ENCODE data around the gene ACTMAP.

ACTMAP gene

DNA sequence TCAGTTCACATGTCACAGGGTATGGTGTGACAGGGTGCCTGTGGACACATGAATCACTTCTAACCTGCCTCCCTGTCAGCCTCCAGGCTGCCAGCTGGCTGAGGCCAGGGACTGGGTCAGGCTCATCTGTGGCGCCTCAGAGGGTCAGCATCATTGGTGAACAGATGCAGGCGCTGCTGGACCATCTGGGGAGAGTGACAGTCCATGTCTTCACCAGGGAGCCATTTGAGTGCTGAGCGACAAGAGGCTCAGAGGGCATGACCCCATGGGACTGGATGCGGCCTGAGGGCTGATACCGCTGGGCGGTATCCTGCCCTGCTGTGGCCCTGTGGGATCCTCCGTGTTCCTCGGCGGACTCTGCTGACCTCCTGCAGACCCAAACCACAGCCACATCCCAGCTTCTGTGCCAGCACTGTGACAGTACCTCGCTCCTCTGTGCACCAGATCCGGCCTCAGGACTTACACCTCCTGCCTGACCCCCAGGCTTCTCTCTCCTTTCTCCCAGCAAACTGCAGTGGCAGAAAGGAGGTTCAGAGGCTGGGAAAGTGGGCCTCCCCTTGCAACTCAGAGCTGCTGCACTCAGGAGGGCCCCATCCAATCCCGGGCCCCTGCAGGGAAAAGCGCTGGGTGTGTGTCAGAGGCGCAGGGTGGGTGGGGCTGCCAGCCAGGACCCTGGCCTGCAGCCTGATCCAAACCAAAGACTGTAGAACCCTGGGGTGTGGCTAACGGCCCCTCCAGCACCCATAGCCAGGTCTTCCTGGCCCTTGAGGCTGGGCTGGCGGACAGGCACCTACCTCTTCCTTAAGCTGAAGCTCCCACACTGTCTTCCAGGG lies 10.2 kb downstream of the ACTMAP start (continued):
- no peak for TF ChIP-seq ZNF416 (tag by site-specific recombination; IDR thresholded peaks at IDR 0.05)
- peak; percentile 35; the same call in 1 of the 2 replicates for TF ChIP-seq KLF9 (tag by site-specific recombination; IDR thresholded peaks at IDR 0.05; ENCODE audit: low read depth)
- no peak for TF ChIP-seq SP2 (tag by site-specific recombination; IDR thresholded peaks at IDR 0.05)
- TF ChIP-seq ZBTB48 (tag by site-specific recombination; IDR thresholded peaks at IDR 0.05) = no peak
- TF ChIP-seq ZNF621 (tag by site-specific recombination; IDR thresholded peaks at IDR 0.05) = no peak
- no peak for TF ChIP-seq ZNF555 (tag by site-specific recombination; conservative IDR thresholded peaks at IDR 0.05)
- no peak for TF ChIP-seq ZXDB (tag by site-specific recombination; IDR thresholded peaks at IDR 0.05)
- no peak for TF ChIP-seq ZNF274 (IDR thresholded peaks at IDR 0.05; ENCODE audit: low read length)
- no peak for TF ChIP-seq ZNF274 (tag by site-specific recombination; IDR thresholded peaks at IDR 0.05; ENCODE audit: borderline replicate concordance)
- TF ChIP-seq ZNF558 (tag by site-specific recombination; IDR thresholded peaks at IDR 0.05) = no peak
- no peak for TF ChIP-seq HOXD13 (CRISPR knock-in tag; IDR thresholded peaks at IDR 0.05; ENCODE audit: borderline replicate concordance)
- TF ChIP-seq ZFP69B (tag by site-specific recombination; IDR thresholded peaks at IDR 0.05) = no peak
- no peak for TF ChIP-seq ZNF266 (tag by site-specific recombination; IDR thresholded peaks at IDR 0.05; ENCODE audit: low read depth)
- TF ChIP-seq ZNF610 (tag by site-specific recombination; IDR thresholded peaks at IDR 0.05; ENCODE audit: borderline replicate concordance) = no peak
- TF ChIP-seq MYNN (tag by site-specific recombination; IDR thresholded peaks at IDR 0.05; ENCODE audit: borderline replicate concordance) = no peak
- no peak for TF ChIP-seq IKZF3 (tag by site-specific recombination; IDR thresholded peaks at IDR 0.05)
- no peak for TF ChIP-seq YY2 (tag by site-specific recombination; IDR thresholded peaks at IDR 0.05)
- TF ChIP-seq, protein P1, sequence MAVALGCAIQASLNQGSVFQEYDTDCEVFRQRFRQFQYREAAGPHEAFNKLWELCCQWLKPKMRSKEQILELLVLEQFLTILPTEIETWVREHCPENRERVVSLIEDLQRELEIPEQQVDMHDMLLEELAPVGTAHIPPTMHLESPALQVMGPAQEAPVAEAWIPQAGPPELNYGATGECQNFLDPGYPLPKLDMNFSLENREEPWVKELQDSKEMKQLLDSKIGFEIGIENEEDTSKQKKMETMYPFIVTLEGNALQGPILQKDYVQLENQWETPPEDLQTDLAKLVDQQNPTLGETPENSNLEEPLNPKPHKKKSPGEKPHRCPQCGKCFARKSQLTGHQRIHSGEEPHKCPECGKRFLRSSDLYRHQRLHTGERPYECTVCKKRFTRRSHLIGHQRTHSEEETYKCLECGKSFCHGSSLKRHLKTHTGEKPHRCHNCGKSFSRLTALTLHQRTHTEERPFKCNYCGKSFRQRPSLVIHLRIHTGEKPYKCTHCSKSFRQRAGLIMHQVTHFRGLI (tag by site-specific recombination; IDR thresholded peaks at IDR 0.05) = no peak
- no peak for TF ChIP-seq ZNF10 (tag by site-specific recombination; IDR thresholded peaks at IDR 0.05)
- TF ChIP-seq ZNF223 (tag by site-specific recombination; IDR thresholded peaks at IDR 0.05) = no peak
- no peak for TF ChIP-seq ZBTB17 (tag by site-specific recombination; IDR thresholded peaks at IDR 0.05)
- TF ChIP-seq GLIS2 (tag by site-specific recombination; IDR thresholded peaks at IDR 0.05) = no peak; the same call in none of the 2 replicates
- peak; percentile 36; the same call in 1 of the 2 replicates for TF ChIP-seq ZNF600 (tag by site-specific recombination; IDR thresholded peaks at IDR 0.05)
- TF ChIP-seq ZFP41 (tag by site-specific recombination; IDR thresholded peaks at IDR 0.05; ENCODE audit: borderline replicate concordance) = no peak
- TF ChIP-seq, protein P2, sequence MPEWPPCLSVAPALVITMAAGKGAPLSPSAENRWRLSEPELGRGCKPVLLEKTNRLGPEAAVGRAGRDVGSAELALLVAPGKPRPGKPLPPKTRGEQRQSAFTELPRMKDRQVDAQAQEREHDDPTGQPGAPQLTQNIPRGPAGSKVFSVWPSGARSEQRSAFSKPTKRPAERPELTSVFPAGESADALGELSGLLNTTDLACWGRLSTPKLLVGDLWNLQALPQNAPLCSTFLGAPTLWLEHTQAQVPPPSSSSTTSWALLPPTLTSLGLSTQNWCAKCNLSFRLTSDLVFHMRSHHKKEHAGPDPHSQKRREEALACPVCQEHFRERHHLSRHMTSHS (tag by site-specific recombination; IDR thresholded peaks at IDR 0.05) = no peak
- TF ChIP-seq, protein P3, sequence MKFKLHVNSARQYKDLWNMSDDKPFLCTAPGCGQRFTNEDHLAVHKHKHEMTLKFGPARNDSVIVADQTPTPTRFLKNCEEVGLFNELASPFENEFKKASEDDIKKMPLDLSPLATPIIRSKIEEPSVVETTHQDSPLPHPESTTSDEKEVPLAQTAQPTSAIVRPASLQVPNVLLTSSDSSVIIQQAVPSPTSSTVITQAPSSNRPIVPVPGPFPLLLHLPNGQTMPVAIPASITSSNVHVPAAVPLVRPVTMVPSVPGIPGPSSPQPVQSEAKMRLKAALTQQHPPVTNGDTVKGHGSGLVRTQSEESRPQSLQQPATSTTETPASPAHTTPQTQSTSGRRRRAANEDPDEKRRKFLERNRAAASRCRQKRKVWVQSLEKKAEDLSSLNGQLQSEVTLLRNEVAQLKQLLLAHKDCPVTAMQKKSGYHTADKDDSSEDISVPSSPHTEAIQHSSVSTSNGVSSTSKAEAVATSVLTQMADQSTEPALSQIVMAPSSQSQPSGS (tag by site-specific recombination; IDR thresholded peaks at IDR 0.05; ENCODE audit: low read depth) = no peak
- no peak for TF ChIP-seq ZNF175 (tag by site-specific recombination; IDR thresholded peaks at IDR 0.05)
- TF ChIP-seq, protein P4, sequence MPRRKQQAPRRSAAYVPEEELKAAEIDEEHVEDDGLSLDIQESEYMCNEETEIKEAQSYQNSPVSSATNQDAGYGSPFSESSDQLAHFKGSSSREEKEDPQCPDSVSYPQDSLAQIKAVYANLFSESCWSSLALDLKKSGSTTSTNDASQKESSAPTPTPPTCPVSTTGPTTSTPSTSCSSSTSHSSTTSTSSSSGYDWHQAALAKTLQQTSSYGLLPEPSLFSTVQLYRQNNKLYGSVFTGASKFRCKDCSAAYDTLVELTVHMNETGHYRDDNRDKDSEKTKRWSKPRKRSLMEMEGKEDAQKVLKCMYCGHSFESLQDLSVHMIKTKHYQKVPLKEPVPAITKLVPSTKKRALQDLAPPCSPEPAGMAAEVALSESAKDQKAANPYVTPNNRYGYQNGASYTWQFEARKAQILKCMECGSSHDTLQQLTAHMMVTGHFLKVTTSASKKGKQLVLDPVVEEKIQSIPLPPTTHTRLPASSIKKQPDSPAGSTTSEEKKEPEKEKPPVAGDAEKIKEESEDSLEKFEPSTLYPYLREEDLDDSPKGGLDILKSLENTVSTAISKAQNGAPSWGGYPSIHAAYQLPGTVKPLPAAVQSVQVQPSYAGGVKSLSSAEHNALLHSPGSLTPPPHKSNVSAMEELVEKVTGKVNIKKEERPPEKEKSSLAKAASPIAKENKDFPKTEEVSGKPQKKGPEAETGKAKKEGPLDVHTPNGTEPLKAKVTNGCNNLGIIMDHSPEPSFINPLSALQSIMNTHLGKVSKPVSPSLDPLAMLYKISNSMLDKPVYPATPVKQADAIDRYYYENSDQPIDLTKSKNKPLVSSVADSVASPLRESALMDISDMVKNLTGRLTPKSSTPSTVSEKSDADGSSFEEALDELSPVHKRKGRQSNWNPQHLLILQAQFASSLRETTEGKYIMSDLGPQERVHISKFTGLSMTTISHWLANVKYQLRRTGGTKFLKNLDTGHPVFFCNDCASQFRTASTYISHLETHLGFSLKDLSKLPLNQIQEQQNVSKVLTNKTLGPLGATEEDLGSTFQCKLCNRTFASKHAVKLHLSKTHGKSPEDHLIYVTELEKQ (tag by site-specific recombination; IDR thresholded peaks at IDR 0.05; ENCODE audit: borderline replicate concordance) = no peak
- TF ChIP-seq ZNF777 (tag by site-specific recombination; IDR thresholded peaks at IDR 0.05; ENCODE audit: borderline replicate concordance) = no peak
- TF ChIP-seq HOXC10 (CRISPR knock-in tag; IDR thresholded peaks at IDR 0.05) = no peak
- TF ChIP-seq ZNF629 (tag by site-specific recombination; IDR thresholded peaks at IDR 0.05) = no peak
- peak; percentile 94 for TF ChIP-seq GLIS1 (tag by site-specific recombination; IDR thresholded peaks at IDR 0.05)
